NCI-H2107 treated with DMSO at 0.1 percent for 48 hours (cell line): ENCODE results near the gene FBLN2.

Source experiments
- DNase-seq: peaks from one replicate; lab custom pipeline; 2025; ENCODE audit not compliant: unreplicated experiment; lab: John Stamatoyannopoulos, UW

The FBLN2 gene

DNA sequence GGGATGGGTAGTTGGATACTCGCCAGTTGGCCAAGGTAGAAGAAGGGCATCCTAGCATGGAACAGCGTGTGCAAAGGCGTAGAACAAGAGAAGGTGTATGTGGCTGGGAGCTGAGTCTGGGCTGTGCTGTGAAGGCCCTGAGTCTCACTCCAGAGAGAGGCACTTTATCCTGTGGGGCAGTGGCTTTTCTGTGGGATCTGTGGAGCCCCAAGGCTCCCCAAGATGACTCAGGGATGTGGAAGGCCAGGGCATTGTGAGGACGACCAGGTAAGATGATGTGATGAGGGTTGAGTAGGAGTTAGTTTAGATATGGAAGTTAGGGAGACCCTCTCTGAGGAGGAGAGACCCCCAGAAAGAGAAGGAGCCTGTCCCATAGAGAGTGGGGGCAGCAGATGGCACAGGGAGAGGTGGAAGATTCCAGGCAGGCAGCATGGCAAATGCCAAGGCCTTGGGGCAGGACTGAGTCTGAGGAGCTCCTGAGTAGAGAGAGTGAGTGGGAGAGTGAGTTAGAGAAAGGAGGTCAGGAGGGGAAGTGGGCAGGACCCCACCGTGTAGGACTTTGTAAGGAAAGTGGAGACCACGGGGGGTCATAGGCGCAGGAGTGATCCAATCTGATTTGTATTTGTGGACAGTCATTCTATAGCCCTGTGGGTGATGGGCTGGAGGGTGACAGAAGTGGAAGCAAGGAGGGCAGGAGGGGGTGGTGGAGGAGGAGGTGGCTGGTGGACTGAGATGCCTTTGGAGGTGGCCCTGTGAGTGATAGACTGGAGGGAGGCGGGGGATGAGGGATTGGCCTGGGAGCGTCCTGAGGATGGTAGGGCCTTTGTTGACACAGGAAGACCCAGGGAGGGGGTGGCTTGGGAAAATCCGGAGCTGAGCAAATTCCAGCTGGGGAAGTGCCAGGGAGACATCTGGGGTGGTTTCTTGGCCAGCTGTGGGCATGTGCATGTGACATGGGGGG, 50.3 kb downstream of the FBLN2 start:
- DNase-seq: no peak

GRCh38 chr3:13599887-13600450, 51.0 kb downstream of the FBLN2 start:
- no peak for DNase-seq

- DNase-seq: no peak
Measured at GRCh38 chr3:13600950-13601691, 52.2 kb downstream of the FBLN2 start.

GRCh38 chr3:13601692-13602080, 52.8 kb downstream of the FBLN2 start:
- no peak for DNase-seq

DNA sequence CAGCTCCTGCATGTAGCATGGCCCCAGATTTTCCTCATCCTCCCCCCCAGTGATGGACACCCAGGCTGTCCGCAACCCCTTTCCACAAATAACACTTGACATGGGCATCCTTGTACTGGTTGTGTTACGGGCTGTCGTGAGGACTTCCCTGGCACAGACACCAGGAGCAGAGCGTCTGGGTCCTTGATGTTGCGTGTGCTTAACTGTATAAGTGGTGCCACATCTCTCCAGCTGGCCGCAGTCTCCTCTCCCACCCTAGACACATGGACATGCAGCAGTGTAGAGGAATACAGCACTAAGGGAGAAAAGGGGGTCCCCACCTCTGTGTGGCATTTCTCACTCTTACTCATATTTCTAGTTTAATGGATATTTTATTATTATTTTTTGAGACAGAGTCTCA, 56.6 kb downstream of the FBLN2 start:
- DNase-seq: no peak

DNA sequence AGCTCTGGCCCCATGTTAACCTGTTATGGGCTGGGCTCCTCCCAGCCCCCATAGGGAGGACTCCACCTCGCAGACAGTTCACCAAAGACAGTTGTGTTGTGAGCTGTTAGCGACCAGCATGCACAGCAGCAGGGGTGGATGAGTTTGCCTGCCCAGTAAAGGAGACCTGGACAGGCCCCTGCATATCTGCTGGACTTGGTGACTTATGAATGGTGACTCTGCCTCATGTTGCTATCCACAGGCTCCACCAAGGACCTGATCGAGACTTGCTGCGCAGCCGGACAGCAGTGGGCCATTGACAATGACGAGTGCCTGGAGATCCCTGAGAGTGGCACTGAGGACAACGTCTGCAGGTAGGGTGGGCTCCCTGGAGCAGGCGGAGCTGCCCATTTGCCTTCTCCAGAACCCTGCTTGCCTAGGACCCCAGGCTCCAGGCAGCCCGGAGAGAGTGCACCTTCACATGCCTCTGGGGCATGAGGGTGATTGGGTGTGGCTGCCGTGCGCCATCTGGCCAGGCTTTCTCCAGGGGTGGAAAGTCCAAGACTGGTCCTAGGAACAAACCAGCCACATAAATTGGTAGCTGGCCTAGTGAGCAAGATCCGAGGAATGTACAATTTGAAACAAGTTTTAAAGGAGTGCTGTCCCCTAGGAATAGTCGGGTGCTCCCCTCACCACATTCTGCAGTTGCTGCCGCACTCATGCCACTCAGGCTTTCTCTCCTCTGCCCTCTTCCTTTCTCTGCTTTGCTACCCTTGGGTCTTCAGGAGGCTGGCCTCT, 59.1 kb downstream of the FBLN2 start:
- DNase-seq: no peak

GRCh38 chr3:13608969-13609725, 60.2 kb downstream of the FBLN2 start:
- no peak for DNase-seq

DNA sequence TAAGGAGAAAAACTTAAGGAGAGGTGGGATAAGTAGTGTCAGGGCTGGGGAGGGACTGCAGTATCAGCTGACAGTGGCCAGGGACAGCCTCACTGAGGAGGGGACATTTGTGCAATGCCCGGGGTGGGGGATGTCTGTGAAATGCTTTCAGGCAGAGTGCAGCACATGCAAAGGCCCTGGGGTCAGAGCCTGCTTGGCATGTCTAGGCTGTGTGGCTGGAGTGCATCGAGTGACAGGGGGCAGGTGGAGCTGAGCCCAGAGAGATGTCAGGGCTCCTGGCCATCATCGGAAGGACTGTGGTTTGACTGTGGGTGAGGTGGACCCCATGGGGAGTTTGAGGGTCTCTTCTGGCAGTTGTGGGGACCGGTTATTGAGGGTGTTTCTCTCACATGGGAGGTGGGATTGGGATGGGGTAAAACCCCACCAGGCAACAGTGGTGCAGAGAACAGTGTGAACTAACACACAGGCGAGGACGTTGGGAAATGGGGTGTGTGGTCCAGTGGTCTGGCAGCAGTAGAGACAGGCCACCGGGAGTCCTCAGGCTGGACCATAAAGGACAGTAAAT, 61.2 kb downstream of the FBLN2 start:
- no peak for DNase-seq

- DNase-seq: no peak
Measured at GRCh38 chr3:13611221-13611620, 62.3 kb downstream of the FBLN2 start.

GRCh38 chr3:13612829-13613228, 63.9 kb downstream of the FBLN2 start:
- no peak for DNase-seq

GRCh38 chr3:13613343-13614190, 64.6 kb downstream of the FBLN2 start:
- DNase-seq: no peak

DNA sequence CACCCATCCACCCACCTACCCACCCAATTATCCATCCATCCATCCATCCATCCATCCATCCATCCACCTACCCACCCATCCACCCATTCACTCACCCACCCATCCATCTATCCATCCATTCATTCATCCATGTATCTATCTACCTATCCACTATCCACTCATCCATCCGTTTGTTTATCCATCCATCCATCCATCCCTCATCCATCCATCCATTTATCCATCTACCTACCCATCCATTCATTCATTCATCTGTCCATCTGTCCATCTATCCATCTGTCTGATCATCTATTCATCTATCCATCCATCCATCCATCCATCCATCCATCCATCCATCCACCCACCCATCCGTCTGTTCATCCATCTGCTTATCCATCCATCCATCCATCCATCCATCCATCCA, 65.7 kb downstream of the FBLN2 start:
- DNase-seq: no peak

GRCh38 chr3:13615019-13615528, 66.1 kb downstream of the FBLN2 start:
- no peak for DNase-seq

- no peak for DNase-seq
Measured at GRCh38 chr3:13616359-13616758, 67.4 kb downstream of the FBLN2 start.

DNA sequence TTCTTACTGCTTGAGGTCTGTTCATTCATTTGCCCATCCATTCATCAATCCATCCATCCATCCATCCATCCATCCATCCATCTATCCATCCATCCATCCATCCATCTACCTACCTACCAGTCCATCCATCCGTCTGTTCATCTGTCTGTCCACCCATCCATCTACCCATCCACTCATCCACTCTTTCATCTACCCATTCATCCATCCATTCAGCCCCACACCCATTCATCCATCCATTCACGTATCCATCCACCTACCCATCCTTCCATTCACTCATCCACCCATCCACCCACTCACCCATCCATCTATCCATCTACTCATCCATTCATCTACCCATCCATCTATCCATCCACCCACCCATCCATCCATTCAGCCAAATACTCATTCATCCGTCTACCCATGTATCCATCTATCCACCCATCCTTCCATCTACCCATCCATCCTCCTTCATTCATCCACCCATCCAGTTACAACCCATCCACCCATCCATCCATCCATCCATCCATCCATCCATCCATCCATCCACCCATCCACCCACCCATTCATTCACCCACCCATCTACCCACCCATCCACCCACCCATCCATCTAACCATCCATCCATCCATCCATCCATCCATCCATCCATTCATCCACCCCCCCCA, 68.3 kb downstream of the FBLN2 start:
- DNase-seq: no peak

GRCh38 chr3:13617981-13618380, 69.1 kb downstream of the FBLN2 start:
- DNase-seq: no peak

GRCh38 chr3:13618836-13619235, 69.9 kb downstream of the FBLN2 start:
- DNase-seq: no peak

- no peak for DNase-seq
Measured at GRCh38 chr3:13619661-13620230, 70.8 kb downstream of the FBLN2 start.
